ENCODE results near the gene CAND1.

The CAND1 gene

GRCh38 chr12:67280572-67280971 is 11.4 kb downstream of the CAND1 start:
- DNase-seq (ENCODE audit: low read depth) = no peak

- no peak for DNase-seq (ENCODE audit: low read depth)
Observed at GRCh38 chr12:67284561-67284960, 15.4 kb downstream of the CAND1 start.

- no peak for DNase-seq (ENCODE audit: low read depth)
Observed at GRCh38 chr12:67286257-67286656, 17.1 kb downstream of the CAND1 start.

GRCh38 chr12:67287311-67287710 is 18.2 kb downstream of the CAND1 start:
- DNase-seq (ENCODE audit: low read depth) = no peak

- no peak for DNase-seq (ENCODE audit: low read depth)
Observed at GRCh38 chr12:67288561-67288960, 19.4 kb downstream of the CAND1 start.

GRCh38 chr12:67290378-67290777 is 21.2 kb downstream of the CAND1 start:
- no peak for DNase-seq (ENCODE audit: low read depth)

- DNase-seq (ENCODE audit: low read depth) = no peak
Observed at GRCh38 chr12:67299526-67299925, 30.4 kb downstream of the CAND1 start.

GRCh38 chr12:67299926-67300325 is 30.8 kb downstream of the CAND1 start:
- DNase-seq (ENCODE audit: low read depth) = no peak

GRCh38 chr12:67302162-67302561 is 33.0 kb downstream of the CAND1 start:
- no peak for DNase-seq (ENCODE audit: low read depth)

- DNase-seq (ENCODE audit: low read depth) = no peak
Observed at GRCh38 chr12:67305544-67305943, 36.4 kb downstream of the CAND1 start.

GRCh38 chr12:67306712-67307111 is 37.6 kb downstream of the CAND1 start:
- DNase-seq (ENCODE audit: low read depth) = no peak

GRCh38 chr12:67315661-67316060 is 46.5 kb downstream of the CAND1 start:
- DNase-seq (ENCODE audit: low read depth) = no peak

GRCh38 chr12:67318786-67319185 is 49.6 kb downstream of the CAND1 start:
- no peak for DNase-seq (ENCODE audit: low read depth)

- no peak for DNase-seq (ENCODE audit: low read depth)
Observed at GRCh38 chr12:67319936-67320335, 50.8 kb downstream of the CAND1 start.

GRCh38 chr12:67320614-67321295 is 51.6 kb downstream of the CAND1 start:
- DNase-seq (ENCODE audit: low read depth) = no peak

GRCh38 chr12:67322580-67322979 is 53.4 kb downstream of the CAND1 start:
- no peak for DNase-seq (ENCODE audit: low read depth)

- DNase-seq (ENCODE audit: low read depth) = no peak
Observed at GRCh38 chr12:67323007-67323406, 53.8 kb downstream of the CAND1 start.

- DNase-seq (ENCODE audit: low read depth) = no peak
Observed at GRCh38 chr12:67326637-67327036, 57.5 kb downstream of the CAND1 start.

- no peak for DNase-seq (ENCODE audit: low read depth)
Observed at GRCh38 chr12:67327466-67327865, 58.3 kb downstream of the CAND1 start.

- no peak for DNase-seq (ENCODE audit: low read depth)
Observed at GRCh38 chr12:67331123-67331522, 62.0 kb downstream of the CAND1 start.

- no peak for DNase-seq (ENCODE audit: low read depth)
Observed at GRCh38 chr12:67331828-67332227, 62.7 kb downstream of the CAND1 start.

GRCh38 chr12:67333649-67334048 is 64.5 kb downstream of the CAND1 start:
- no peak for DNase-seq (ENCODE audit: low read depth)

GRCh38 chr12:67338426-67338825 is 69.3 kb downstream of the CAND1 start:
- DNase-seq (ENCODE audit: low read depth) = no peak

GRCh38 chr12:67339530-67339929 is 70.4 kb downstream of the CAND1 start:
- DNase-seq (ENCODE audit: low read depth) = no peak

All from GM04504 (cell line).